MG63 (cell line): ENCODE measurements around the gene ZNF319. TPM values are rescaled to one million over a fixed set of nuclear protein-coding genes. Genes with fewer than 3 reads are reported as not detected.

Experiments used
- DNase-seq: peaks from one replicate; pipeline ENCODE4 v3.0.0-alpha.2; 2020
- H3K27me3 ChIP-seq: fragments of 250-450 bp; sonication (Bioruptor Pico); 2 replicates; pipeline ENCODE4 v1.5.1; 2020; ENCODE audit warnings: mild to moderate bottlenecking, moderate library complexity
- H3K36me3 ChIP-seq: fragments of 250-450 bp; sonication (Bioruptor Pico); 2 replicates; pipeline ENCODE4 v1.5.1; 2020; ENCODE audit warnings: mild to moderate bottlenecking, moderate library complexity
- H3K4me3 ChIP-seq: fragments of 250-450 bp; sonication (Bioruptor Pico); 2 replicates; pipeline ENCODE4 v1.5.1; 2020; ENCODE audit warnings: mild to moderate bottlenecking, moderate library complexity
- H3K9me3 ChIP-seq: fragments of 250-450 bp; sonication (Bioruptor Pico); 2 replicates; pipeline ENCODE4 v1.5.1; 2020; ENCODE audit warnings: mild to moderate bottlenecking, moderate library complexity
- total RNA-seq: library from RNA; depleted of rRNA; stranded (reverse); fragments of >200 nt; shearing (Covaris generic); gene quantifications from 2 replicates; pipeline ENCODE4 v1.2.3, GENCODE V29; 2014; ENCODE audit warnings: low replicate concordance

ZNF319 gene
- total RNA-seq, 1 experiment from 2014 or later, result 15.5 TPM

DNA sequence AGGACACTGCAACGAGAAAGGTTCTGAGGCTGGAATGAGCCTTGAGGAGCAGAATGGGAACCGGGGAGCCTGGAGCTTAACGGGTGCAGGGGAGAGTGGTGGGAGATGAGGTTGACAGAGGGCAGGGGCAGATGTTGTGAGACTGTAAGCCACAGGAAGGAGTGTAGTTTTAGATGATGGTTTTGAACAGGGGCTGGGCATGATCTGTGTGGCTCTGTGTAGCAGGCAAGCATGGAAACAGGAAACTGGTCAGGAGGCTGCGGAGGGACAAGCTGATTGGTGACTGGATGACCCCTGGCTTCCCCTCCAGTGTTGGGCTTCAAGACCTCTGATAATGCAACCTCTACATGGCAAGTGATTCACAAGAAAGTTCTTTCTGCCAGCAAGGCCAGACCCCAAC lies 28.2 kb downstream of the ZNF319 start:
- H3K27me3 ChIP-seq, result no peaks in the 10 kb centered on the region
- no peak for DNase-seq

DNA sequence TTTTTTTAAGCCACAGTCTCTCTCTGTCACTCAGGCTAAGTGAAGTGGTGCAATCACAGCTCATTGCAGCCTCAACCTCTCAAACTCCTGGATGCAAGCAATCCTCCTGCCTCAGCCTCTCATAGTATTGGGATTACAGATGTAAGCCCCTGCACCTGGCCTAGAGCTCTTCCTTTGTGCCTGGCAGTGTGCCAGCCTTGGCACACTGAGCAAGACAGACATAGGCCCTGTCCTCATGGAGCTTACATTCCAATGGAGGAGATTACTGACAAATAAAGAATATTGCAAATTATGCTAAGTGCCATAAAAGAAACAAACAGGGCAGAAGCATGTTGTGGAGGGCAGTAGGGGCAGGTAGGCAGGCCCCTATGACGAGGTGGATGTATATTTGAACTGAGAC lies 28.6 kb downstream of the ZNF319 start:
- DNase-seq, result no peak
- H3K36me3 ChIP-seq, result no peaks in the 10 kb centered on the region
- no peak overlapping the region for H3K4me3 ChIP-seq
- H3K27me3 ChIP-seq, result no peaks in the 10 kb centered on the region
- no peaks in the 10 kb centered on the region for H3K9me3 ChIP-seq

More for the DNA sequence above, 28.2 kb downstream of the ZNF319 start:
- Histone ChIP-seq H3K36me3 (no peaks in the 10 kb centered on the region), H3K4me3 (no peak overlapping the region), H3K9me3 (no peaks in the 10 kb centered on the region)

DNA sequence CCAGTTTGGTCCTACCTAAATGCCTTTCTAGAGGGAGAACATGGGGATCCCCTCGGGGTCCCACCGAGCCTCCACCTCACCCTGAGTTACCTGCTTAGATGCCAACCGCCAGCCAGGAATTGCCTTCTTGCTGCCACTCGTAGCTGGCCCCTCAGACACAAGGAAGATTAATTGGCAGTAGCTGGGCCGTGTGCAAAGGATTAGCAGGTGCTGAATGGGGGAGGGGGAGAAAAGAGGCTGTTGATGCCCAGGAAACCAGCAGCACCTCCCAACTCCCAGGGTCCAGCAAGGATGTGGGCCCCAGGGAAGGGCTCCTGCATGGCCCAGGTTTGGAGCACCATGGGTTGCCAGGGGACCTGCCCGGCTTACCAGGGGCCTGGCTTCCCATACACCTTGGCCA lies 29.5 kb downstream of the ZNF319 start, which contains the start of gene CNGB1:
CNGB1 (minus strand) TSS at position 159 of the 400 bp plus-strand sequence. CDS start 3,842 bp downstream, outside the sequence.
- H3K36me3 ChIP-seq, result no peaks in the 10 kb centered on the region
- H3K4me3 ChIP-seq, result no peak within 1 kb of the TSS
- no peaks in the 10 kb centered on the region for H3K9me3 ChIP-seq
- no peak for DNase-seq
- H3K27me3 ChIP-seq, result no peaks in the 10 kb centered on the region

DNA sequence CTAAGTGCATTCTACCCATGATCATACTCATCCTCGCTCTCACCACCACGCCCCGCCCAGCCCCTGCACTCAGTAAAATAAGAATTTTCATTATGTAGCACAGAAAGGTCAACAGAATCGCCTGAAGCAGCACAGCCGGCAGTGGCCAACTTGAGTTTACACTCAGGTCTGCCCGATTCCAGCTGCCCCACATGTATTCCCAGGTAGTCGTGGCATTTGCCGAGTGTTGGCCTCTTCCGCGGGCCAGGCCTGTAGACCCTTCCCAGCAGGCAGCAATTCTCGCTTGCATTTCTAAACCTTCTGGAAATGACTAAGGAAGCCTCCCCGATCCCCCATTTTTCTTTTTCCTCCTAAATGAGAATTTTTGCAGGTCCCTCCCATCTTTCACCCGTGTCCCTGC lies 30.2 kb downstream of the ZNF319 start:
- no peaks in the 10 kb centered on the region for H3K36me3 ChIP-seq
- no peak for DNase-seq
- no peaks in the 10 kb centered on the region for H3K27me3 ChIP-seq

DNA sequence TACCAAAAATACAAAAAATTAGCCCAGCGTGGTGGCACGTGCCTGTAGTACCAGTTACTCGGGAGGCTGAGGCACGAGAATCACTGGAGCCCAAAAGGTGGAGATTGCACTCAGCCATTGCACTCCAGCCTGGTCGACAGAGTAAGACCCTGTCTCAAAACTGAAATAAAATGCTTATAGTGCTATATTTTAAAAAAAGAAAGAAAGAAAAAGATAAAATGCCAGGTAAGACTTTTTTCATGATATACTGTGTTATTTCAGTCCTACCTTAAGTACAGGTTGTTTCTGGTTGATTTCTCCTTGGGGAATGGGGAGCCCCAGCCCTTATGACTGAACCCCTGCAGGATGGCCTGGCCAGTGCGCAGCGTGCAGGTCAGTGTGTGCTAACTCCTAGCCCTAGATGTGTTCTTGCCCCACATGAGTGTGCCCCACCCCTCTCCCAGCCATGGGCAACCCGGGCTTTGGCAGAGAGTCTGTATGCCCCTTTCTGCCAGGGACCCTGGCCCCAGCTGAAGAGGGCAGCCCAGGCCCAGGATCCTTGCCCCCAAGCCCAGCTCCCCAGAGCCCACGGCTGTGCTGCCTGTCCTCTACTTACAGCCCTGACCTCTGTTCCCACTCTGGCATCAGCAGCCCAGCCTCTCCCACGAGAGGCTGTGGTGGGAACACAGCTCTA lies 30.9 kb downstream of the ZNF319 start:
- no peaks in the 10 kb centered on the region for H3K9me3 ChIP-seq
- no peaks in the 10 kb centered on the region for H3K36me3 ChIP-seq
- no peak for DNase-seq

More for the DNA sequence above, 30.2 kb downstream of the ZNF319 start:
- H3K4me3 ChIP-seq, result no peak overlapping the region
- no peaks in the 10 kb centered on the region for H3K9me3 ChIP-seq

DNA sequence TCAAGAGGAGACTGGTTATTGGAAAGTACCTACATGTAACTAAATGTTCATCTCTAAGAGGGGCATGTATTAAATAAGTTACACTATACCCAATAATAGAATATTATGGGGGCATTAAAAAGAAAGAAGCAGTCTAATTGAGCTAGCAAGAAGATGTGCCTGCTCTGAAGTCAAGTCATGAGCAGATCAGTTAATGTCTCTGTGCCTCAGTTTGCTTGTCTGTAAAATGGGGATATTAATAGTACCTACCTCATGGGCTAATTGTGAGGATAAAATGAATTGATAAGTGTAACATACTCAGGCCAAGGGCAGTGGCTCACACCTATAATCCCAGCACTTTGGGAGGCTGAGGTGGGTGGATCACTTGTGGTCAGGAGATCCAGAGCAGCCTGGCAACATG lies 32.6 kb downstream of the ZNF319 start:
- no peak for DNase-seq
- no peak overlapping the region for H3K4me3 ChIP-seq
- no peaks in the 10 kb centered on the region for H3K9me3 ChIP-seq
- H3K27me3 ChIP-seq, result no peaks in the 10 kb centered on the region
- H3K36me3 ChIP-seq, result no peaks in the 10 kb centered on the region

More for the DNA sequence above, 30.9 kb downstream of the ZNF319 start:
- Histone ChIP-seq H3K4me3 (no peak overlapping the region), H3K27me3 (no peaks in the 10 kb centered on the region)

DNA sequence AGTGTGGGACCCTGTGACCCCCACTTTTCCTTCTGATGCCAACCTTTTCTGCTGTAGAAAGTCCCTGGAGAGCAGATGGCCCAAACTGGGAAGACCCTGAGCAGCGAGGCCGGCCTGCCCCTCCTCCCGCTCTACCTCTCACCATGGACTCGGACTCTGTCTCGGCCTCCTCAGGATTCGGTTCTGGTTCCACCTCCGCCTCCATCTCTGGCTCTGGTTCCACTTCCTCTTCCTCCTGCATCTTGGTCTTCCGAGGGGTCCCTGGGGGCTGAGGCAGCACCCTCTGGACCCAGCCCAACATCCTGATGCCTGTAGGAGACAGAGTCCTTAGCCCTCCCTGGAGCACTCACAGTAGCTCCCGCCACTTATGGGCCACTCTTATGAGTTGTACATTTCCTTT lies 33.5 kb downstream of the ZNF319 start:
- no peaks in the 10 kb centered on the region for H3K9me3 ChIP-seq
- H3K36me3 ChIP-seq, result no peaks in the 10 kb centered on the region
- no peak overlapping the region for H3K4me3 ChIP-seq
- no peaks in the 10 kb centered on the region for H3K27me3 ChIP-seq
- no peak for DNase-seq

DNA sequence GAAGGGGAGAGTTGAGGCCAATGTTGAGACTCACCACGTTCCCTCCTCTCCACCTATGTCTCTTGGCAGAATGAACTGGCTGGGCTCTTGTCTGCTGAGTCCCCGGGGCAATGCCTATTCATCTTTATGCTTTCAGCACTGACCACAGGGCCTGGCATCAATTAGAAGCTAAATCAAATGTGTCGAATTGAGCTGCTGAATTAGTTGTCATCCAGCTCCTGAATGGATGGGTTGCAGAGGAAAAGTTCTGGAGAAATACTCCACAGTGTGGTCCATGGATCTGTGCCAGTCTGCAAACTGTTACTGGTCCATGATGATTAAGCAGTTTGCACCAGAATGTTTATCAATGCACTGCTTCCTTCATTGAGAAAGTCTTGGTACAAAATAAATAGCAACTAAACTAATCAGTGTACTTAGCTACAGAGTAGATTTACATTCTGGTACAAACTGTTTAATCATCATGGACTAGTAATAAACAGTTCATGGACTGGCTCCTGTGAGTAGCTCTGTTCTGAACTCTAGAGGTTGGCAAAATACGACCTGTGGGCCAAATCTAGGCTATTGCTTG lies 34.2 kb downstream of the ZNF319 start:
- Histone ChIP-seq H3K27me3 (no peaks in the 10 kb centered on the region), H3K4me3 (no peak overlapping the region), H3K9me3 (no peaks in the 10 kb centered on the region), H3K36me3 (no peaks in the 10 kb centered on the region)
- DNase-seq, result peak; percentile 95

DNA sequence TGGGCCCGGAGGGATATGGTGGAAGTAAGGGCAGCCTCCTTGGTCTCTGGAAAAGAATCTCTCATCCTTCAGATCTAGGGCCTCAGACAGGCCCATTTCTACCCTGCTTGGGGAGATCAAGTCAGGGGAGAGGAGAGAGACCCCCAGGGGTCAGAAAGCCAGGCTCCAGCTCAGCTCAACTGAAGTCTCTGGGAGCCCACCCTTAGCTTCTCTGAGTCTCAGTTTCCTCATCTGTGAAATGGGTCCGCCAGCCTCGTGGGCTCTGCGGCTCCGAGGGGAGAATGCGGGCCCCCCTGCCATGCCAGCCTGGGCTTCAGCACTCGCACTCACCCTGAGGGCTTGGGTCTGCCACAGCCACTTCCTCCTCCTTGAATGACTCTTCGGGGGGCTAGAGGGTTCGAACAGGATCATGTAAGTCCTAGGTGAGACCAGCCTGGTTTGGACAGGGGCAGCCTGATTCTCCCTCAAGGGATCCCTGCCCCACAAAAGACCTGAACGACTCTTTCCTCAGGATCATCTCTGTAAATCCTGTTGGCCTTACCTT lies 36.2 kb downstream of the ZNF319 start:
- no peak overlapping the region for H3K4me3 ChIP-seq
- DNase-seq, result no peak
- no peaks in the 10 kb centered on the region for H3K36me3 ChIP-seq
- no peaks in the 10 kb centered on the region for H3K9me3 ChIP-seq
- H3K27me3 ChIP-seq, result no peaks in the 10 kb centered on the region

DNA sequence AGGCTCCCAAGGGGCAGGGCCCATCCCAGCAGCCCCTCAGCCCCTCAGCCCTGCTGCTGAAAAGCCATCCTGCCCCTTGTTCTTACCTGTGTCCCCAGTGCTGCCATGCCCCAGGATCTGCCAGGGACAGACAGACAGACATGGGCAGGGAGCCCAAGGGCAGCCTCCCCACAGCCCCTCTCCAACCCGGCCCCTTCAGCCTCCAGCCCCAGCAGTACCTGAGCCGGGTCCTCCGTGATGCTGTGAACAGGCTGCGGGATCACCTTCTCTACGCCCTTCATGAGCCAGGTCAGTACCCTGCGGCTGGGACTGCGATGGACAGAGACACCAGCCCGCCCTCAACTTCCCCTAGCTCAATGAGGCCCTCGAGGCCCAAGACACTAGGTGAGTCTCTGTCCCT lies 37.7 kb downstream of the ZNF319 start:
- Histone ChIP-seq H3K36me3 (no peaks in the 10 kb centered on the region), H3K4me3 (no peak overlapping the region), H3K27me3 (no peaks in the 10 kb centered on the region), H3K9me3 (no peaks in the 10 kb centered on the region)
- DNase-seq, result no peak

DNA sequence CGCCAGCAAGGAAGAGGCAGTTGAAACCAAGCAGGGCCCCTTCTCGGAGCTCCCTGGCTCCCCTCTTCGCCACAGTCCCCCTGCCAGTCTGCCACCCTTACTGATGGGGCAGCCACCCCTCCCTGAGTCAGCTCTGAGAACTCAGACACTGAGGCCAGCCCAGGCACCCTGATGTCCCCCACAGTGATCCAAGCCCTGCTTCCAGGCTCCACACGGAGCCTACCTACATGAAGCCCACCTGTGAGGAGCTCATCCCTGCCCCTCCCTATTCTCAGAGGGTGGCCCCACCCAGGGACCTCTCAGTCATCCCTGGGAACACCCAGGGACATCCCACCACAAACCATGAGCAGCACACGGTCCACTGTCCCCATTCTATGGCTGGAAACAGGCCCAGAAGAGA lies 38.4 kb downstream of the ZNF319 start:
- Histone ChIP-seq H3K4me3 (no peak overlapping the region), H3K9me3 (no peaks in the 10 kb centered on the region), H3K36me3 (no peaks in the 10 kb centered on the region), H3K27me3 (no peaks in the 10 kb centered on the region; the same call in 1 of the 2 replicates)
- DNase-seq, result no peak

DNA sequence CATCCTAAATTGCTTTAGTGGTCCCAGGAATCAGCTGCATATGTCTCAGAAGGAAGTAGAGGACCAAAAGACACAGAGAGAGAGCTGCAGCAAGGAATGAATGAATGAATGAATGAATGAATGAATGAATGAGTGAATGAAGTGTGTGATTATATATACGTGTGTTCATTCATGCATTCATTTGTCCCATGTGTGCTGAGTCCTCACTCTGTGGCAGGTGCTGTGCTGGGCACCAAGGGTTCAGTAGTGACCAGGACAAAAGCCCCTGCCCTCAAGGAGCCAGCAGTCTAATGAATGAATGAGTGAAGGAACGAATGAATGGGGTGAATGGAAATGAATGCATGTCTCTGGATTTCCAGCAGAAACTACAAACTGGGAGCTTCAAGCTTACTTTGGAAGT lies 38.9 kb downstream of the ZNF319 start:
- no peaks in the 10 kb centered on the region; the same call in 1 of the 2 replicates for H3K27me3 ChIP-seq
- no peak overlapping the region for H3K4me3 ChIP-seq

DNA sequence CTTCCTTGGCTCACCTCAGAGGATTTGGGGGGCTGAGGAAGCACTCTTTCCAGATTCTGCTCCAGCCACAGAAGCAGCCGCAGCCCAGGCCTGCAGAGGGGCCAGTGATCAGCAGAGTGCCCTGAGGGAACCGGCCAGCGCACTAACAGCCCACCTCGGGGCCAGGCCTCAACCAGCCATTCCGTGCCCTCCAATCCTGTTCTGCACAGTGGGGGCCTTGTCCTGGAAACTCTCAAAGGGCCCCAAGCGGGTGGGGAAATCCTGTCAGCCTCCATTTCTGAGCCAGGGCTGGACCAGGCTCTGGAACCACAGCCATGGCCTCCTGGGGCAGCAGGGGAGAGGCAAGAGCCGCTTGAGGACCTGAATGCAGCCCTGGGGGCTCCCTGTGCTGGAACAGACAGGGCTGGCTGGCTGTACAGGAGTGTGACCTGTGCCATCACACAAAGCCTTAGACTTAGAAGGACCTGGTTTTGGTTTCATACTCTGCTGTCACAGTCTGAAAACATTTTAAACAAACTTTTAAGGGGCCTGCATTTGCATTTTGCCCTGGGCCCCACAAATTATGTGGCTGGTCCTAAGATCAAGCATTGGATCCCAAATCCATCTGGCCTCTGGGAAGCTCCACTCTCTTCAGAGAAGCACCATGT lies 39.5 kb downstream of the ZNF319 start:
- Histone ChIP-seq H3K36me3 (no peaks in the 10 kb centered on the region), H3K9me3 (no peaks in the 10 kb centered on the region), H3K27me3 (no peaks in the 10 kb centered on the region; the same call in 1 of the 2 replicates), H3K4me3 (no peak overlapping the region)
- DNase-seq, result no peak

More for the DNA sequence above, 38.9 kb downstream of the ZNF319 start:
- Histone ChIP-seq H3K36me3 (no peaks in the 10 kb centered on the region), H3K9me3 (no peaks in the 10 kb centered on the region)
- DNase-seq, result no peak

DNA sequence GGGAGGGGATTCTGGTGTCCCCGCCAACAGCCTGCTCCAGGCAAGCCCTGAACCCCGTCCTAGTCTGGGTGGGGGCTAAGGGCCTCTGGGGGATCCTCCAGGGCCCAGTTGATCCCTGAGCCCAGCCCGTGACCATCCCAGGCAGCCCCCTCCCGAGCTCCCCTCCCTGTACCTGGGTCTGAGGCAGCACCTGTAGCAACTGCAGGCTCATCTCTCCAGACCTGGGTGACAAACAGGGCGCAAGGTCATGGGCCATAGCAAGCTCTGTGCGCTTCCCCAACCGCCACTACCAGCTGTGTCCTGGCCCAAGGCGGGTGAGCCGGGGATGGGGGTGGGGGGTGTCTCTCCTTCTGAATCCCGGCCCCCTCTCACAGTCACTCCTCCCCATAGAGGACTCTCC lies 40.2 kb downstream of the ZNF319 start:
- no peak overlapping the region for H3K4me3 ChIP-seq
- no peaks in the 10 kb centered on the region for H3K36me3 ChIP-seq
- no peak for DNase-seq
- H3K27me3 ChIP-seq, result no peaks in the 10 kb centered on the region; the same call in 1 of the 2 replicates
- H3K9me3 ChIP-seq, result no peaks in the 10 kb centered on the region

DNA sequence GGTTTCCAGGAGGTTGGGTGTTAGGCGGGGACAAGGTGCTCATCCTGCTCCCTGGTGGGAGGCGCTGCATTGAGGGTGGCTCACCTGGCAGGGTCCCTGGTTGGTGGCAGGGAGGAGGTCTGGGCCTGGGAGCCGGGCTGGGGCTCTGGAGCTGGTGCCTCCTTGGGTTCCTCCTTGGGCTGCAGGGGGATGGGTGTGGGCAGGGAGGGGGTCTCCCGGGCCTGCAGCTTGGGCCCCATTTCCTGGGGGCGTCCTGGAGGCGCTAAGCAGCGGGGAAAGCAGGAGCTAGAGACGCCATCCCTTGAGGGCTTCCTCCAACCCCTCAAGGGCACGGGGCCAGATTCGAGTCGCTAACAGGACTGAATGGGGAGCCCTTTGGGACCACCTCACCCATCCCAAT lies 40.7 kb downstream of the ZNF319 start:
- Histone ChIP-seq H3K9me3 (no peaks in the 10 kb centered on the region), H3K4me3 (no peak overlapping the region), H3K27me3 (no peaks in the 10 kb centered on the region; the same call in 1 of the 2 replicates), H3K36me3 (no peaks in the 10 kb centered on the region)
- DNase-seq, result no peak

DNA sequence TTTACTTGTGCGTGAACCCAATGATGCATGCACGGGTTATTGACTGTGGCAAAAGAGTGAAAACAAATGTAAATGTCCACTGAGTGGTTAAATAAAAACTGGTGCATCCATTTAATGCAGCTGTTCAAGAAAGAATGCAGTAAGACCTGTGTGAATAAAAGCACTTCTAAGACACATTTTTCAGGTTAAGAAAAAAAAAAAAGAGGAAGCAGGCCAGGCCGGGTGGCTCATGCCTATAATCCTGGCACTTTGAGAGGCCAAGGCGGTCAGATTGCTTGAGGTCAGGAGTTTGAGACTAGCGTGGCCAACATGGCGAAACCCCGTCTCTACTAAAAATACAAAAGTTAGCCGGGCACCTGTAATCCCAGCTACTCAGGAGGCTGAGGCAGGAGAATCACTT lies 41.4 kb downstream of the ZNF319 start:
- Histone ChIP-seq H3K9me3 (no peaks in the 10 kb centered on the region), H3K4me3 (no peak overlapping the region), H3K27me3 (no peaks in the 10 kb centered on the region; the same call in 1 of the 2 replicates), H3K36me3 (no peaks in the 10 kb centered on the region)
- no peak for DNase-seq

DNA sequence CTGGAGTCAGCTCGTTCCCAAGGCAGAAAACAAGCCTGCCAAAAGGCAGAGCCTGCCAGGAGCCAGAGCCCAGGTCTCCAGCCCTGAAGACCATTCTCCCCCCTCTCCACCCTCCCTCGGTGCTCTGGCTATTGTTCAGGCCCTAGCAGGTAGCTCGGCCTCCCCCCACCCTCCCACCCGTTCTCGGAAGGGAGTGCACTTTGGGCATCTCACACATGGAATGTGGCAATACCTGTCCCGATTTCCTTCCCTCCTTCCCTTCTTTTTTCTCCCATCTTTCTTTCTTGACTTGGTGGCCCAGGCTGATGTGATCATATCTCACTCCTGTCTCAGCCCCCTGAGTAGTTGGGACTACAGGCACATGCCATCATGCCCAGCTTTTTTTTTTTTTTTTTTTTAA lies 41.9 kb downstream of the ZNF319 start:
- no peak for DNase-seq

More for the DNA sequence above, 41.9 kb downstream of the ZNF319 start:
- Histone ChIP-seq H3K4me3 (no peak overlapping the region), H3K36me3 (no peaks in the 10 kb centered on the region), H3K9me3 (no peaks in the 10 kb centered on the region), H3K27me3 (no peaks in the 10 kb centered on the region; the same call in 1 of the 2 replicates)
